ENCODE measurements around the gene EFNA2.

- TF ChIP-seq, protein P1, sequence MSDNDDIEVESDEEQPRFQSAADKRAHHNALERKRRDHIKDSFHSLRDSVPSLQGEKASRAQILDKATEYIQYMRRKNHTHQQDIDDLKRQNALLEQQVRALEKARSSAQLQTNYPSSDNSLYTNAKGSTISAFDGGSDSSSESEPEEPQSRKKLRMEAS (CRISPR knock-in tag; IDR thresholded peaks at IDR 0.05): no peak
- no peak for TF ChIP-seq ATF2 (CRISPR knock-in tag; IDR thresholded peaks at IDR 0.05; ENCODE audit: borderline replicate concordance, low read depth)
- TF ChIP-seq, protein P2, sequence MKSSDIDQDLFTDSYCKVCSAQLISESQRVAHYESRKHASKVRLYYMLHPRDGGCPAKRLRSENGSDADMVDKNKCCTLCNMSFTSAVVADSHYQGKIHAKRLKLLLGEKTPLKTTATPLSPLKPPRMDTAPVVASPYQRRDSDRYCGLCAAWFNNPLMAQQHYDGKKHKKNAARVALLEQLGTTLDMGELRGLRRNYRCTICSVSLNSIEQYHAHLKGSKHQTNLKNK (CRISPR knock-in tag; IDR thresholded peaks at IDR 0.05): no peak
Measured at GRCh38 chr19:1304197-1304924, 18.7 kb downstream of the EFNA2 start.

Measured in WTC11 (cell line).